GM18867 (cell line): ENCODE results near the gene MRS2.
"Not testable (repeated sequence)": the region's sequence is repeated elsewhere in the genome, so short reads cannot be mapped to it uniquely, and the experiment has no call there.

Source experiments
- ATAC-seq: cut with Tn5 transposase; IDR thresholded peaks from one replicate; pipeline ENCODE4 v1.9.1; 2021; ENCODE audit warnings: mild to moderate bottlenecking, moderate library complexity; ENCODE audit not compliant: unreplicated experiment

Gene MRS2

GRCh38 chr6:24402697-24403500 lies at the start of gene MRS2:
TSS of gene MRS2 (plus strand) at chr6:24402936. CDS start at chr6:24403047, 111 bp downstream.
- ATAC-seq, result peak; percentile 98

GRCh38 chr6:24353861-24354260 lies 48.9 kb upstream of the MRS2 start:
- ATAC-seq, result no peak

- no peak for ATAC-seq
Observed at GRCh38 chr6:24355393-24355792, 47.3 kb upstream of the MRS2 start.

GRCh38 chr6:24356310-24356973 lies 46.3 kb upstream of the MRS2 start:
- ATAC-seq, result no peak

- ATAC-seq, result no peak
Observed at GRCh38 chr6:24357336-24358218, 45.2 kb upstream of the MRS2 start, which contains the start of gene DCDC2. TSS of gene DCDC2 (minus strand) at chr6:24358059. CDS start at chr6:24357750, 309 bp downstream.

- ATAC-seq, result no peak
Observed at GRCh38 chr6:24358219-24358821, 44.4 kb upstream of the MRS2 start.

GRCh38 chr6:24359640-24360454 lies 42.9 kb upstream of the MRS2 start:
- peak; percentile 90 for ATAC-seq

GRCh38 chr6:24362363-24362762 lies 40.4 kb upstream of the MRS2 start:
- ATAC-seq, result not testable (repeated sequence)

GRCh38 chr6:24365103-24365633 lies 37.6 kb upstream of the MRS2 start:
- ATAC-seq, result not testable (repeated sequence)

GRCh38 chr6:24374612-24375011 lies 28.1 kb upstream of the MRS2 start:
- ATAC-seq, result no peak

GRCh38 chr6:24376871-24377270 lies 25.9 kb upstream of the MRS2 start:
- ATAC-seq, result no peak

- no peak for ATAC-seq
Observed at GRCh38 chr6:24378473-24379097, 24.2 kb upstream of the MRS2 start.

- no peak for ATAC-seq
Observed at GRCh38 chr6:24381476-24382219, 21.1 kb upstream of the MRS2 start.

GRCh38 chr6:24382220-24382540 lies 20.6 kb upstream of the MRS2 start:
- no peak for ATAC-seq

GRCh38 chr6:24382891-24383494 lies 19.7 kb upstream of the MRS2 start:
- not testable (repeated sequence) for ATAC-seq

- ATAC-seq, result not testable (repeated sequence)
Observed at GRCh38 chr6:24384369-24385130, 18.2 kb upstream of the MRS2 start.

- ATAC-seq, result peak; percentile 80
Observed at GRCh38 chr6:24385536-24386269, 17.0 kb upstream of the MRS2 start.
